GM12864 (cell line): ENCODE measurements around the gene DCTN3.

Experiments
- DNase-seq: peaks from one replicate; pipeline ENCODE4 v3.0.0-alpha.2; 2011; ENCODE audit warnings: low read depth
- H3K4me3 ChIP-seq: 2 replicates; pipeline ENCODE4 v1.5.1; 2011; ENCODE audit warnings: mild to moderate bottlenecking, low read depth, low read length, control low read depth
- CTCF ChIP-seq: IDR thresholded peaks from 2 replicates; pipeline ENCODE4 v1.5.1; 2011; ENCODE audit warnings: low read depth, mild to moderate bottlenecking, moderate library complexity, low read length, control low read depth, inconsistent platforms; ENCODE audit errors: missing control alignments

The DCTN3 gene

GRCh38 chr9:34575241-34575640, 45.1 kb downstream of the DCTN3 start:
- no peak for TF ChIP-seq CTCF
- no peak overlapping the region for H3K4me3 ChIP-seq
- DNase-seq = no peak

- no peak overlapping the region for H3K4me3 ChIP-seq
- DNase-seq = no peak
- no peak for TF ChIP-seq CTCF
These were observed 45.7 kb downstream of the DCTN3 start for GRCh38 chr9:34574571-34574970.

- TF ChIP-seq CTCF = no peak
- H3K4me3 ChIP-seq = no peak overlapping the region
- DNase-seq = no peak
These were observed 46.5 kb downstream of the DCTN3 start for GRCh38 chr9:34573599-34574325.

- DNase-seq = no peak
- no peak for TF ChIP-seq CTCF
- H3K4me3 ChIP-seq = no peak overlapping the region
These were observed 47.7 kb downstream of the DCTN3 start for GRCh38 chr9:34572628-34573027.

GRCh38 chr9:34572092-34572491, 48.2 kb downstream of the DCTN3 start:
- DNase-seq = no peak
- no peak for TF ChIP-seq CTCF
- no peak overlapping the region for H3K4me3 ChIP-seq

- no peak for TF ChIP-seq CTCF
- no peak overlapping the region for H3K4me3 ChIP-seq
- no peak for DNase-seq
These were observed 48.8 kb downstream of the DCTN3 start for GRCh38 chr9:34571481-34571810.

- TF ChIP-seq CTCF = no peak
- H3K4me3 ChIP-seq = no peak overlapping the region
- DNase-seq = no peak
These were observed 49.4 kb downstream of the DCTN3 start for GRCh38 chr9:34570809-34571480.
